ENCODE measurements around the gene PSMD8. TPM values are rescaled to one million over a fixed set of nuclear protein-coding genes. Genes with fewer than 3 reads are reported as not detected.
A peak's percentile ranks its signal among the peaks of the same experiment; 100 is the strongest.
"Not testable (repeated sequence)": the region's sequence is repeated elsewhere in the genome, so short reads cannot be mapped to it uniquely, and the experiment has no call there.

Gene PSMD8
- total RNA-seq, 1 experiment from 2014 or later: 199 TPM

DNA sequence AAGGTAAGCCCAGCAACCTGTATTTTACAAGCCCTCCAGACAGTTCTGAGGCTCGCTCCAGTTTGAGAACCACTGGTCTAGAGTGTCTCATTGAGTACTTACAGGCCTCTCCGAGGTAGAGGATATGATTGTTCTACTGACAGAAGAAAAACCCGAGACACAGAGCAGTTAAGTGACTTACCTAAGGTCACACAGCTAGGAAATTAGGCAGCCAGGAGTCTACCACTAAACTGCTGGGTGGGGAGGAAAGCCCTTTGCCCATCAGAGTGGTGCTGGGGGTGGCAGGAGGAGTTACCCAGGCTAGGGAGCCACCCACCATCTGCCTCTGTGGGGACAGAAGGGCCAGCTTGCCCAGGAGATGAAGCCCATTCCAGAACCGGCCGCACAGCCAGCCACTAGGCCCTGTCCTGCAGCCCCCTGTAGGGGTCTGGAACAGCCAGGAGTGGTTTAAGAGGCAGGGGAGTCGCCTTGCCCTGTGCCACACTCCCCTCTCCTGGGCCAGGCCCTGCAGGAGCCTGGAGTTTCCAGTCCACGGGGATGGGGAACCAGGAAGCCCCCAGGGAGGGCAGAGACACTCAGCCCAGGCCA lies 50.9 kb downstream of the PSMD8 start:
- no peaks in the 10 kb centered on the region for H3K9me3 ChIP-seq (ENCODE audit: low read length)
- DNase-seq: no peak
- no peaks in the 10 kb centered on the region for H3K9me2 ChIP-seq (replicated peaks; ENCODE audit: insufficient read depth, low read length)
- no peak overlapping the region for H3K4me3 ChIP-seq (ENCODE audit: low read length)
- no peak overlapping the region for H3K4me2 ChIP-seq (ENCODE audit: low read depth, low read length, poor library complexity, severe bottlenecking)
- H3K4me1 ChIP-seq (ENCODE audit: low read length): no peaks in the 10 kb centered on the region
- H3K27me3 ChIP-seq (ENCODE audit: low read length): no peaks in the 10 kb centered on the region
- no peaks in the 10 kb centered on the region for H3K36me3 ChIP-seq (ENCODE audit: insufficient read depth, low read length)
- H3K79me2 ChIP-seq (ENCODE audit: low read length): no peaks in the 10 kb centered on the region
- no peaks in the 10 kb centered on the region for H4K20me1 ChIP-seq (ENCODE audit: insufficient read depth, low read depth, low read length)
- no peak overlapping the region for H2AFZ ChIP-seq (ENCODE audit: low read length)
- no peak overlapping the region for H3K27ac ChIP-seq (ENCODE audit: low read length)
- H3K9ac ChIP-seq (ENCODE audit: low read length): no peak overlapping the region

DNA sequence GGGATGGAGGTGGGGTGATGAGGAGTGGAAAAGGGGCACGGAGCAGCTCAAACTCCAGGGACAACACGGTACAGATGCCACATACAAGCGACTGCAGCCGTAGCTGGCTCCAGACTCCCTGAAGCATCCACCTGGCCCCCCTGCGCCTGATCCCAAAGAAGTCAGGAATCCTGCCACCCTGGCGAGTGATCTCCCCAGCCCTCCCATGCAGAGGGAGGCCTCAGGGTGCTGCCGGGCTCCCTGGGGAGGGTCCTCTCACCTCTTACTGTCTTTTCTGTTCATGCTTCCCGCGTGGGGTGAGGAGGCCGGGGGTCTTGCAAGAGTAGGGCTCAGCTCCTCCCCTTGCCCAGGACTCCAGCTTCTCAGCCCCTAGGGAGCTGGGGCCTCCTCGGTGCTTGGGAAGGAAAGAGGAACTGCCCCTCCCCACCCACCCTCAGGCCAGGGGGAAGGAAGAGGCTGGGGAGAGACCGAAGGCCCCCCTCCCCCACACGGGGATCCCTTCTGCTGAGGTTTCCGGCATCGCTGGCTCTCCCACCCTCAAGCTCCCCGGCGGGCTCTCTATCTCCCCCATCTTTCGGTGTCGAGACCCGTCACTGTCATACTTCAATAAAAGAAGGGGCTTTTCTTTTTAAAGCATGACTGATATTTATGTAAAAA lies 51.6 kb downstream of the PSMD8 start, which contains the start of gene RASGRP4:
TSS of gene RASGRP4 (minus strand) at position 410 of the 657 bp plus-strand sequence. CDS start at position 282, 128 bp downstream.
- no peak for DNase-seq
- H2AFZ ChIP-seq (ENCODE audit: low read length): no peak within 1 kb of the TSS

DNA sequence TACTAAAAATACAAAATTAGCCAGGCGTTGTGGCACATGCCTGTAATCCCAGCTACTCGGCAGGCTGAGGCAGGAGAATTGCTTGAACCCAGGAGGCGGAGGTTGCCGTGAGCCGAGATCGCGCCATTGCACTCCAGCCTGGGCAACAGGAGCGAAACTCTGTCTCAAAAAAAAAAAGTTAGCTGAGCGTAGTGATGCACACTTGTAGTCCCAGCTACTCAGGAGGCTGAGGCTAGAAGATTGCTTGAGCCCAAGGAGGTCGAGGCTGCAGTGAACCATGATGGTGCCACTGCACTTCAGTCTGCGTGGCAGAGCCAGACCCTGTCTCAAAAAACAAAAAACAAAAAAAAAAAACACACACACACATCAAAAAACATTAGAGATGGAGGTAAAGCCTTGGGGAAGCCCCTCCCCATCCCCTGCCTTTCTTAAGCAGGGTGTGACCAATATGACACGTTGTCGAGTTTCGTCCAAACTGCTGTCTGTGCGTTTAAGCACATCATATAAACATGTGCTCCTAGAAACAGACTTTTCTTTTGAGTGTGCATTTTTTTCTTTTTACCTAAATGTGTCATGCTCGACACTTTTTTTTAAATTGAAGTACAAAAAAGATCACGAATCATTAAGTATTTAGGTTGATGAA lies 52.8 kb downstream of the PSMD8 start:
- not testable (repeated sequence) for H2AFZ ChIP-seq (ENCODE audit: low read length); H3K4me2 ChIP-seq (ENCODE audit: low read depth, low read length, poor library complexity, severe bottlenecking); H3K9me2 ChIP-seq (replicated peaks; ENCODE audit: insufficient read depth, low read length); H3K27me3 ChIP-seq (ENCODE audit: low read length); H3K36me3 ChIP-seq (ENCODE audit: insufficient read depth, low read length); H3K9me3 ChIP-seq (ENCODE audit: low read length); H3K4me3 ChIP-seq (ENCODE audit: low read length); H3K79me2 ChIP-seq (ENCODE audit: low read length); H4K20me1 ChIP-seq (ENCODE audit: insufficient read depth, low read depth, low read length); H3K4me1 ChIP-seq (ENCODE audit: low read length); H3K27ac ChIP-seq (ENCODE audit: low read length); DNase-seq; H3K9ac ChIP-seq (ENCODE audit: low read length)

More for the DNA sequence above, 51.6 kb downstream of the PSMD8 start, which contains the start of gene RASGRP4:
- Histone ChIP-seq H4K20me1 (ENCODE audit: insufficient read depth, low read depth, low read length) (no peaks in the 10 kb centered on the region), H3K9me2 (replicated peaks; ENCODE audit: insufficient read depth, low read length) (no peaks in the 10 kb centered on the region), H3K9me3 (ENCODE audit: low read length) (no peaks in the 10 kb centered on the region), H3K9ac (ENCODE audit: low read length) (no peak within 1 kb of the TSS), H3K4me2 (ENCODE audit: low read depth, low read length, poor library complexity, severe bottlenecking) (no peak within 1 kb of the TSS), H3K4me3 (ENCODE audit: low read length) (no peak within 1 kb of the TSS), H3K4me1 (ENCODE audit: low read length) (no peaks in the 10 kb centered on the region), H3K27ac (ENCODE audit: low read length) (no peak within 1 kb of the TSS), H3K79me2 (ENCODE audit: low read length) (no peaks in the 10 kb centered on the region), H3K36me3 (ENCODE audit: insufficient read depth, low read length) (no peaks in the 10 kb centered on the region), H3K27me3 (ENCODE audit: low read length) (no peaks in the 10 kb centered on the region)

DNA sequence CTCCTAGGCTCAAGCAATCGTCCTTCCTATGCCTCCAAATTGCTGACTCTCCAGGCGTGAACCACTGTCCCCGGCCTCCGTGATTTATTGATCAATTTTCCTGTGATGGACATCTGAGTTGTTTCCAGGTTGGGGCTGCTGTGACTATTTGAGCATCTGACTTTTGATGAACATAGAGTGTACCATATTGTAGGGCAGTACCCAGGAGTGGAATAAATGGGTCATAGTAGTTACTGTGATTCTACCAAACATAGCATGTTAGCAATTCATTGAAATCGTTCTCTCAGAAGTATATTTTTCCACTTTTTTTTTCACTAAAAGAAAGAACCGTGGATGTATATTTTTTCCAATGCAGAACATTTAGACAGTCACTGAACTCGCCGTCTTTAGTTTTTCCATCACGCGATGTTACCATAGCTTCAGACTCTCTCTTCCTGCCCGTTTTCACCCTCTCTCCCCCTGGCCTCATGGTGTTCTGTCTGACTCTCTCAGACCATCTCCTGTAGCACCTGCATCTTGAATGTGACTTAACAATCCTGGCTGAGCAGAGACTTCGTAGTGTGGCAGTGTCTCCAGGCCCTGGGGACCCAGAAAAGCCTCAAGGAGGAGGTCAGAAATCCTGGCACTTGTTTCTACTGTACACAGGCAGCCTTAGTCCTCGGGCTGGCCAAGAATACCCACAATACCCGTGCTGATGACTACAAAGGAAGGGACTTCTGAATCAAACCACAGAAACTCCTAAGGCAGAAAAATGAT lies 54.9 kb downstream of the PSMD8 start:
- H3K4me3 ChIP-seq (ENCODE audit: low read length): no peak overlapping the region
- H3K4me2 ChIP-seq (ENCODE audit: low read depth, low read length, poor library complexity, severe bottlenecking): no peak overlapping the region
- H4K20me1 ChIP-seq (ENCODE audit: insufficient read depth, low read depth, low read length): no peaks in the 10 kb centered on the region
- no peak overlapping the region for H3K9ac ChIP-seq (ENCODE audit: low read length)
- no peaks in the 10 kb centered on the region for H3K79me2 ChIP-seq (ENCODE audit: low read length)
- H3K9me2 ChIP-seq (replicated peaks; ENCODE audit: insufficient read depth, low read length): no peaks in the 10 kb centered on the region
- no peaks in the 10 kb centered on the region for H3K4me1 ChIP-seq (ENCODE audit: low read length)
- H3K27me3 ChIP-seq (ENCODE audit: low read length): no peaks in the 10 kb centered on the region
- no peak overlapping the region for H2AFZ ChIP-seq (ENCODE audit: low read length)
- H3K27ac ChIP-seq (ENCODE audit: low read length): no peak overlapping the region
- H3K9me3 ChIP-seq (ENCODE audit: low read length): no peaks in the 10 kb centered on the region
- no peaks in the 10 kb centered on the region for H3K36me3 ChIP-seq (ENCODE audit: insufficient read depth, low read length)
- no peak for DNase-seq

DNA sequence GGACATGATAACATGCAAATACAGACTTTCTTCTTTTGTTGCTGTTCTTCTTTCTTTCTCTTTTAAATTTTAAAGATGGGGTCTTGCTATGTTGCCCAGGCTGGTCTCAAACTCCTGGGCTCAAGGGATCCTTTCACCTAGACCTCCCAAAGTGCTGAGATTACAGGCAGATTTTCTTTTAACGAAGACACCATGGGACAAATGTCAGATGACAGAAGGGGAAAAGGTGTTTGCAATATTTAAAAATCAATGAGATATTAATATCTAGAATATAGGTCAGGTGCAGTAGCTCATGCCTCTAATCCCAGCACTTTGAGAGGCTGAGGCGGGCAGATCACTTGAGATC lies 55.4 kb downstream of the PSMD8 start:
- H3K79me2 ChIP-seq (ENCODE audit: low read length): no peaks in the 10 kb centered on the region
- H4K20me1 ChIP-seq (ENCODE audit: insufficient read depth, low read depth, low read length): no peaks in the 10 kb centered on the region
- H3K9me3 ChIP-seq (ENCODE audit: low read length): no peaks in the 10 kb centered on the region
- H3K4me2 ChIP-seq (ENCODE audit: low read depth, low read length, poor library complexity, severe bottlenecking): no peak overlapping the region
- H3K9me2 ChIP-seq (replicated peaks; ENCODE audit: insufficient read depth, low read length): no peaks in the 10 kb centered on the region
- H2AFZ ChIP-seq (ENCODE audit: low read length): no peak overlapping the region
- no peak overlapping the region for H3K27ac ChIP-seq (ENCODE audit: low read length)
- no peak for DNase-seq
- H3K4me1 ChIP-seq (ENCODE audit: low read length): no peaks in the 10 kb centered on the region
- no peaks in the 10 kb centered on the region for H3K36me3 ChIP-seq (ENCODE audit: insufficient read depth, low read length)
- H3K9ac ChIP-seq (ENCODE audit: low read length): no peak overlapping the region
- H3K4me3 ChIP-seq (ENCODE audit: low read length): no peak overlapping the region
- H3K27me3 ChIP-seq (ENCODE audit: low read length): no peaks in the 10 kb centered on the region

DNA sequence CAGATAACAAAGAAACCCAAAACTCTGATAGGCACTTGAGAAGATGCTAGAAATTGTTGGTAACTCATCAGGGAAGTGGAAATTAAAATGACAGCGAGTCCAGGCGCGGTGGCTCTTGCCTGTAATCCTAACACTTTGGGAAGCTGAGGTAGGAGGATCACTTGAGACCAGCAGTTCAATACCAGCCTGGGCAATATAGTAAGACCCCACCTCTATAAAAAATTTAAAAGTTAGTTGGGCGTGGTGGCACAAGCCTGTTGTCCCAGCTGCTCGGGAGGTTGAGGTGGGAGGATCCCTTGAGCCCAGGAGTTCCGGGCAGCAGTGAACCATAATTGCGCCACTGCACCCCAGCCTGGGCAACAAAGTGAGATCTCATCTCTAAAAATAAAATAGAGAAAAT lies 56.6 kb downstream of the PSMD8 start:
- Histone ChIP-seq H3K4me2 (ENCODE audit: low read depth, low read length, poor library complexity, severe bottlenecking) (no peak overlapping the region), H2AFZ (ENCODE audit: low read length) (no peak overlapping the region), H3K79me2 (ENCODE audit: low read length) (no peaks in the 10 kb centered on the region), H3K9ac (ENCODE audit: low read length) (no peak overlapping the region), H3K9me2 (replicated peaks; ENCODE audit: insufficient read depth, low read length) (no peaks in the 10 kb centered on the region), H3K36me3 (ENCODE audit: insufficient read depth, low read length) (no peaks in the 10 kb centered on the region), H4K20me1 (ENCODE audit: insufficient read depth, low read depth, low read length) (no peaks in the 10 kb centered on the region), H3K27ac (ENCODE audit: low read length) (no peak overlapping the region), H3K27me3 (ENCODE audit: low read length) (no peaks in the 10 kb centered on the region), H3K9me3 (ENCODE audit: low read length) (no peaks in the 10 kb centered on the region), H3K4me3 (ENCODE audit: low read length) (no peak overlapping the region), H3K4me1 (ENCODE audit: low read length) (no peaks in the 10 kb centered on the region)
- no peak for DNase-seq

DNA sequence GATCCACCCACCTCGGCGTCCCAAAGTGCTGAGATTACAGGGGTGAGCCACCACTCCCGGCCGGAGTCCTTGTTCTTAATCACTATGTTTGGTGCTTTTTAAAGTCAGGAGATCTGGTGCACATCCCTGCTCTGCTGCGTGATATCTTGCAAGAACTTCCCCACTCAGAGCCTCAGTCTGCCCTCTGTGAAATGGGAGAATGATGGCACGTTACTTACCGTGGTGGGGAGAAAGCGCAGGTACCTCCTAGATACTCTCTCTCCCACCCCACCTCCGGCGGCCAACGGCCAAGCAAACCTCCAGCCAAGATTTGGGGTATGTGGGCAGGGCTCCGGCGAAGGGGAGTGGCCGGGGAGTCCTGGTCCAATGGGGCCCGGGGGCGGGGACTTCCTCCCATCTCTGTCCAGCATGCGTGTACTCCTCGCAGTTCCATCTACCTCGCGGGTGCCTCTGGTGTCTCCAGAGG lies 58.9 kb downstream of the PSMD8 start, which contains the start of gene RYR1:
TSS of gene RYR1 (plus strand) at position 424 of the 466 bp plus-strand sequence. CDS start 139 bp downstream, outside the sequence.
- H3K4me2 ChIP-seq (ENCODE audit: low read depth, low read length, poor library complexity, severe bottlenecking): no peak within 1 kb of the TSS
- peak; percentile 79 for DNase-seq

More for the DNA sequence above, 58.9 kb downstream of the PSMD8 start, which contains the start of gene RYR1:
- Histone ChIP-seq H3K27ac (ENCODE audit: low read length) (no peak within 1 kb of the TSS), H3K79me2 (ENCODE audit: low read length) (no peaks in the 10 kb centered on the region), H3K27me3 (ENCODE audit: low read length) (no peaks in the 10 kb centered on the region), H3K9me2 (replicated peaks; ENCODE audit: insufficient read depth, low read length) (no peaks in the 10 kb centered on the region), H3K9ac (ENCODE audit: low read length) (no peak within 1 kb of the TSS), H2AFZ (ENCODE audit: low read length) (no peak within 1 kb of the TSS), H3K4me1 (ENCODE audit: low read length) (no peaks in the 10 kb centered on the region), H3K36me3 (ENCODE audit: insufficient read depth, low read length) (no peaks in the 10 kb centered on the region), H3K4me3 (ENCODE audit: low read length) (no peak within 1 kb of the TSS), H4K20me1 (ENCODE audit: insufficient read depth, low read depth, low read length) (no peaks in the 10 kb centered on the region), H3K9me3 (ENCODE audit: low read length) (no peaks in the 10 kb centered on the region)

Data from Karpas-422 (cell line).